ENCODE measurements around the gene TARDBP.
"Not testable (repeated sequence)": the region's sequence is repeated elsewhere in the genome, so short reads cannot be mapped to it uniquely, and the experiment has no call there.

The TARDBP gene

DNA sequence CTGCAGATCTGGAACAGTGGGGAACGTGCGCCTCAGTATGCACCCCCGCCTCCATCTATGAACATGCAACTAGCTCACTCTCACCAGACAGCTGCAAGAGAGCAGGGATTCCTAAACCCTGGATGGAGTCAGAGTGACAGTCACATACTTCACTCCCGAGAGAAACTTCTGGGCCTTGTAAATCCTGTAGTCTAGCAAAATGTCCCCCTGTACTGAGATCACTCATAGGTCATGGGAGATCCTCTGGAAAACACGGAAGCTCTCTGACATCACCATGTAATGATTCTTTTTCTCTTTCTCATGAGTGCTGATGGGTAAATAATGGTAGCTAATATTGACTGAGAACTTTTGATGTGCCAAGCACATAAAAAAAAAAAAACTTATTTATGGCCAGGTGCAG is 23.4 kb upstream of the TARDBP start:
- Histone ChIP-seq H3K9me3 (no peaks in the 10 kb centered on the region), H3K4me3 (no peak overlapping the region), H3K4me1 (no peaks in the 10 kb centered on the region), H3K27ac (no peak overlapping the region), H3K27me3 (peaks cover 0 to 11% of the 10 kb centered on the region in 2 donors), H3K36me3 (no peaks in the 10 kb centered on the region)
- TF ChIP-seq, protein P1, sequence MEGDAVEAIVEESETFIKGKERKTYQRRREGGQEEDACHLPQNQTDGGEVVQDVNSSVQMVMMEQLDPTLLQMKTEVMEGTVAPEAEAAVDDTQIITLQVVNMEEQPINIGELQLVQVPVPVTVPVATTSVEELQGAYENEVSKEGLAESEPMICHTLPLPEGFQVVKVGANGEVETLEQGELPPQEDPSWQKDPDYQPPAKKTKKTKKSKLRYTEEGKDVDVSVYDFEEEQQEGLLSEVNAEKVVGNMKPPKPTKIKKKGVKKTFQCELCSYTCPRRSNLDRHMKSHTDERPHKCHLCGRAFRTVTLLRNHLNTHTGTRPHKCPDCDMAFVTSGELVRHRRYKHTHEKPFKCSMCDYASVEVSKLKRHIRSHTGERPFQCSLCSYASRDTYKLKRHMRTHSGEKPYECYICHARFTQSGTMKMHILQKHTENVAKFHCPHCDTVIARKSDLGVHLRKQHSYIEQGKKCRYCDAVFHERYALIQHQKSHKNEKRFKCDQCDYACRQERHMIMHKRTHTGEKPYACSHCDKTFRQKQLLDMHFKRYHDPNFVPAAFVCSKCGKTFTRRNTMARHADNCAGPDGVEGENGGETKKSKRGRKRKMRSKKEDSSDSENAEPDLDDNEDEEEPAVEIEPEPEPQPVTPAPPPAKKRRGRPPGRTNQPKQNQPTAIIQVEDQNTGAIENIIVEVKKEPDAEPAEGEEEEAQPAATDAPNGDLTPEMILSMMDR (IDR thresholded peaks at IDR 0.05) = no peak
- intact Hi-C loops (cut with DNase I; ENCODE audit: low total_unique reads) = no loop called here
- no peak for DNase-seq

- H3K27me3 ChIP-seq; H3K9me3 ChIP-seq; DNase-seq; intact Hi-C loops (cut with DNase I; ENCODE audit: low total_unique reads); H3K36me3 ChIP-seq; H3K4me1 ChIP-seq; H3K4me3 ChIP-seq; H3K27ac ChIP-seq: not testable (repeated sequence)
These were observed 22.4 kb upstream of the TARDBP start for GRCh38 chr1:10989920-10990516.

DNA sequence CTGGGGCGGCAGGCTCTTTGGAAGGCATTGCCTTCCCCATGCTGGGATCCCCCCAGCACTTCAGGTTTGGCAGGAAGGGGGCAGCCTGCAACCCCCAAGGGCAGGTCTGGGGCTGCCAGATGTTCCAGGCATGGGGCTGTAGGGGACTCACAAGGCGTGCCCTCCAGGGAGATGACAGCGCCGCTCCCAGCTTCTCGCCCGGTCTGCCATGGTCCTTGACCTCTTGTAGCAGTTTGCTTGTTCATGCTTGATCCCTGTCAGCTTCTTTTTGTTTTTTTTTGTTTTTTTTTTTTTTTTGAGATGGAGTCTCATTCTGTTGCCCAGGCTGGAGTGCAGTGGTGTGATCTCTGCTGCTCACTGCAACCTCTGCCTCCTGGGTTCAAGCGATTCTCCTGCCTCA is 21.6 kb upstream of the TARDBP start:
- no peaks in the 10 kb centered on the region for H3K9me3 ChIP-seq
- intact Hi-C loops (cut with DNase I; ENCODE audit: low total_unique reads) = no loop called here
- TF ChIP-seq, protein P1 (IDR thresholded peaks at IDR 0.05) = no peak

GRCh38 chr1:10992004-10992403 is 20.4 kb upstream of the TARDBP start:
- H3K4me3 ChIP-seq; H3K27me3 ChIP-seq; H3K27ac ChIP-seq; intact Hi-C loops (cut with DNase I; ENCODE audit: low total_unique reads); H3K9me3 ChIP-seq; H3K36me3 ChIP-seq; DNase-seq; H3K4me1 ChIP-seq: not testable (repeated sequence)

More for the DNA sequence above, 21.6 kb upstream of the TARDBP start:
- no peak overlapping the region for H3K27ac ChIP-seq
- DNase-seq = no peak
- H3K4me3 ChIP-seq = no peak overlapping the region
- peaks cover 0 to 3% of the 10 kb centered on the region in 2 donors for H3K27me3 ChIP-seq
- H3K4me1 ChIP-seq = no peaks in the 10 kb centered on the region
- no peaks in the 10 kb centered on the region for H3K36me3 ChIP-seq

- no peak for DNase-seq
- H3K9me3 ChIP-seq = no peaks in the 10 kb centered on the region
- no peaks in the 10 kb centered on the region for H3K4me1 ChIP-seq
- no peak overlapping the region for H3K4me3 ChIP-seq
- intact Hi-C loops (cut with DNase I; ENCODE audit: low total_unique reads) = no loop called here
- H3K36me3 ChIP-seq = no peaks in the 10 kb centered on the region
- H3K27me3 ChIP-seq = peaks cover 0 to 3% of the 10 kb centered on the region in 2 donors
- TF ChIP-seq, protein P1 (IDR thresholded peaks at IDR 0.05) = no peak
- H3K27ac ChIP-seq = no peak overlapping the region
These were observed 19.6 kb upstream of the TARDBP start for GRCh38 chr1:10992864-10993263.

DNA sequence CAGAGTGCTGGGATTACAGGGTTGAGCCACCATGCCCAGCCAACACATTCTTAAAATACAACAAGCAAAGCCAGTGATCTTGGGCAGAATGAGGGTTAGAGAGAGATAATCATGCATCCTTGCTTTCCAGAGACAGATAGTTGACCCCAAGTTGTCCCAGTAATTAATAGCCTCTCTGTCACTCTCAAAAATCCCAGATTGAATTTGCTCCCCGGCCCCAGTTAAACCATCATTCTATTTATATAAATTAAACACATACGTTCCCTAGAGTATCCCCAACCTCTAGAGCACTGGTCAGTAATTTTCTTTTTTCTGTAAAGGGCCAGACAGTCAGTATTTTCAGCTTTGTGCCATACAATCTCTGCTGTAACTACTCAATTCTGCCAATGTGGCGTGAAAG is 16.4 kb upstream of the TARDBP start:
- no peak overlapping the region for H3K27ac ChIP-seq
- TF ChIP-seq, protein P1 (IDR thresholded peaks at IDR 0.05) = no peak
- H3K36me3 ChIP-seq = no peaks in the 10 kb centered on the region
- no peak for DNase-seq
- H3K4me3 ChIP-seq = no peak overlapping the region
- peaks cover 0 to 10% (median 0%) of the 10 kb centered on the region in 3 donors for H3K9me3 ChIP-seq
- intact Hi-C loops (cut with DNase I; ENCODE audit: low total_unique reads) = no loop called here
- peaks cover 0 to 3% of the 10 kb centered on the region in 2 donors for H3K27me3 ChIP-seq
- no peaks in the 10 kb centered on the region for H3K4me1 ChIP-seq

DNA sequence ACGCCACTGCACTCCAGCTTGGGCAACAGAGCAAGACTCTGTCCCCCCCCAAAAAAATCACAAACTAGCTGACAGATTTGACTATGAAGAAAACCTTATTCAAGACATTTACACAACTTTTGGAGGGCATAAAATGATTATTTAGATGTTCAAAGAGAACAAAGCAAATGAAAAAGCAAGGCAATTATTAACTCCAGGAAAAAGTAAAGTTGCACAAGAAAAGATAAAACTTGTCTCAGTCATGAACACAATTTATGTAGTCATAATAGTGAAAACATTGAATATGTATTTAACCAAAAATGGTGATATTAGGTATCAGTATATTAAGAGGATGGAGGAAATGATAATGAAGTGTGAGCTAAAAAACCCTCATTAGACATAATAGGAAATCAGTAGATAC is 11.9 kb upstream of the TARDBP start:
- Histone ChIP-seq H3K4me3 (no peak overlapping the region), H3K4me1 (no peaks in the 10 kb centered on the region), H3K36me3 (no peaks in the 10 kb centered on the region), H3K27me3 (no peaks in the 10 kb centered on the region), H3K9me3 (peaks cover 0 to 10% (median 0%) of the 10 kb centered on the region in 3 donors), H3K27ac (no peak overlapping the region)
- TF ChIP-seq, protein P1 (IDR thresholded peaks at IDR 0.05) = no peak
- DNase-seq = no peak
- intact Hi-C loops (cut with DNase I; ENCODE audit: low total_unique reads) = no loop called here
